ENCODE results near the gene SYTL1.

DNA sequence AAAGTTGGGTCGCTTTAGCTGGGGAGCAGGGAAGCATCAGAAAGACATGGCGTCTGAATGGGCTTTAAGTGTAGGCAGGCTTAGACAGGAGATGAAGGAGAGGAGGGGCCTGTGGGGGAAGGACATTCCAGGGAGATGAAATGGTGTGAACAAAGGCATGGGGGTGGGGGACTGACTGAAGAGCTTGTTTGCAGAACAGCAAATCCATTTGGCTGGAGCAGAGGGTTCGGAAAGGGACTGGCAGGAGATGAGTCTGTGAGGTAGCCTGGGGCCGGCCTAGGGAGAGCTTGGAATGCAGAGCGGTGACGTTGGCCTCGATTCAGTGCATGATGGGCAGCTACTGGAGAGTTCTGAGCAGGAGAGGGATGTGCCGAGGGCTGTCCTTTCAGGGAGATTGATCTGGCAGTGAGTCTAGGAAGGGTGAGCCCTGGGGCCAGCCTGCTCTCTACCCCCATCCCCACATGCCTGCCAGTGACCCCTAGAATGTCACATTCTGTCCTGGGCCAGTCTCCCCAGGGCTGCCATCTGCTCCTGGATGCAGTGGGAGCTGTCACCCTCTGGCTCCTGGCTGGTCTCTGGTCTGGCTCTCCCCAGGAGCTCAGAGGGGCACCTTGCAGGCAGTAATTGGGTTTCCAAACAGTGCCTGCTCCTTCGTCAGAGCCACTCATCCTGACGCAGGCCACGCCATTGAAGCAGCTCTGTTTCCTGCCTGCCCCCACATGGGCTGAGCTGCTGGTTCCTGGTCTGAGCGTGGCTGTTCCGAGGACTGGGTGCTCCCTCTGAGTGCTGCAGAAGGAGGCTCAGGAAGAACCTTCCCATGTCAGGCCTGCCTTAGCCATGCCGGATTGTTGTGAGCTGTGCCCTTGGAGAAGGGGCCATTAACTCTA, 42.2 kb upstream of the SYTL1 start:
- TF ChIP-seq, protein P1, sequence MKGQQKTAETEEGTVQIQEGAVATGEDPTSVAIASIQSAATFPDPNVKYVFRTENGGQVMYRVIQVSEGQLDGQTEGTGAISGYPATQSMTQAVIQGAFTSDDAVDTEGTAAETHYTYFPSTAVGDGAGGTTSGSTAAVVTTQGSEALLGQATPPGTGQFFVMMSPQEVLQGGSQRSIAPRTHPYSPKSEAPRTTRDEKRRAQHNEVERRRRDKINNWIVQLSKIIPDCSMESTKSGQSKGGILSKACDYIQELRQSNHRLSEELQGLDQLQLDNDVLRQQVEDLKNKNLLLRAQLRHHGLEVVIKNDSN (IDR thresholded peaks at IDR 0.05): no peak
- no peak for TF ChIP-seq TCF12 (IDR thresholded peaks at IDR 0.05; ENCODE audit: low read depth)
- TF ChIP-seq, protein P2, sequence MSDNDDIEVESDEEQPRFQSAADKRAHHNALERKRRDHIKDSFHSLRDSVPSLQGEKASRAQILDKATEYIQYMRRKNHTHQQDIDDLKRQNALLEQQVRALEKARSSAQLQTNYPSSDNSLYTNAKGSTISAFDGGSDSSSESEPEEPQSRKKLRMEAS (IDR thresholded peaks at IDR 0.05): no peak
- TF ChIP-seq YY1 (IDR thresholded peaks at IDR 0.05; ENCODE audit: low read depth): no peak
